Measurements from ENCODE around the gene NPHP4.

The NPHP4 gene

GRCh38 chr1:5961601-5962000 is 30.6 kb downstream of the NPHP4 start:
- no peak overlapping the region for H3K4me3 ChIP-seq (ENCODE audit: low read depth, low read length)
- no peak for DNase-seq (ENCODE audit: low read depth)

- no peak overlapping the region for H3K4me3 ChIP-seq (ENCODE audit: low read depth, low read length)
- no peak for DNase-seq (ENCODE audit: low read depth)
Measured at GRCh38 chr1:5960336-5960735, 31.9 kb downstream of the NPHP4 start.

- no peak overlapping the region for H3K4me3 ChIP-seq (ENCODE audit: low read depth, low read length)
- DNase-seq (ENCODE audit: low read depth): no peak
Measured at GRCh38 chr1:5959667-5960230, 32.5 kb downstream of the NPHP4 start.

- H3K4me3 ChIP-seq (ENCODE audit: low read depth, low read length): no peak overlapping the region
- no peak for DNase-seq (ENCODE audit: low read depth)
Measured at GRCh38 chr1:5959087-5959486, 33.1 kb downstream of the NPHP4 start.

- DNase-seq (ENCODE audit: low read depth): no peak
Measured at GRCh38 chr1:5956022-5956830, 36.0 kb downstream of the NPHP4 start.

GRCh38 chr1:5955479-5955977 is 36.7 kb downstream of the NPHP4 start:
- no peak for DNase-seq (ENCODE audit: low read depth)

More at GRCh38 chr1:5956022-5956830, 36.0 kb downstream of the NPHP4 start:
- H3K4me3 ChIP-seq (ENCODE audit: low read depth, low read length): no peak overlapping the region

GRCh38 chr1:5954964-5955363 is 37.3 kb downstream of the NPHP4 start:
- H3K4me3 ChIP-seq (ENCODE audit: low read depth, low read length): no peak overlapping the region
- DNase-seq (ENCODE audit: low read depth): no peak

More at GRCh38 chr1:5955479-5955977, 36.7 kb downstream of the NPHP4 start:
- no peak overlapping the region for H3K4me3 ChIP-seq (ENCODE audit: low read depth, low read length)

GRCh38 chr1:5953386-5953785 is 38.8 kb downstream of the NPHP4 start:
- no peak for DNase-seq (ENCODE audit: low read depth)
- H3K4me3 ChIP-seq (ENCODE audit: low read depth, low read length): no peak overlapping the region

GRCh38 chr1:5951846-5952410 is 40.3 kb downstream of the NPHP4 start:
- DNase-seq (ENCODE audit: low read depth): no peak
- H3K4me3 ChIP-seq (ENCODE audit: low read depth, low read length): no peak overlapping the region

GRCh38 chr1:5950994-5951785 is 41.0 kb downstream of the NPHP4 start:
- no peak for DNase-seq (ENCODE audit: low read depth)
- no peak overlapping the region for H3K4me3 ChIP-seq (ENCODE audit: low read depth, low read length)

- DNase-seq (ENCODE audit: low read depth): no peak
- H3K4me3 ChIP-seq (ENCODE audit: low read depth, low read length): no peak overlapping the region
Measured at GRCh38 chr1:5950201-5950895, 41.9 kb downstream of the NPHP4 start.

GRCh38 chr1:5949761-5950100 is 42.5 kb downstream of the NPHP4 start:
- no peak for DNase-seq (ENCODE audit: low read depth)
- H3K4me3 ChIP-seq (ENCODE audit: low read depth, low read length): no peak overlapping the region

GRCh38 chr1:5949085-5949760 is 43.0 kb downstream of the NPHP4 start:
- no peak for DNase-seq (ENCODE audit: low read depth)
- no peak overlapping the region for H3K4me3 ChIP-seq (ENCODE audit: low read depth, low read length)

GRCh38 chr1:5948681-5949005 is 43.6 kb downstream of the NPHP4 start:
- no peak overlapping the region for H3K4me3 ChIP-seq (ENCODE audit: low read depth, low read length)
- DNase-seq (ENCODE audit: low read depth): no peak

GRCh38 chr1:5947978-5948680 is 44.1 kb downstream of the NPHP4 start:
- no peak overlapping the region for H3K4me3 ChIP-seq (ENCODE audit: low read depth, low read length)
- DNase-seq (ENCODE audit: low read depth): no peak

- no peak for DNase-seq (ENCODE audit: low read depth)
- no peak overlapping the region for H3K4me3 ChIP-seq (ENCODE audit: low read depth, low read length)
Measured at GRCh38 chr1:5947071-5947821, 45.0 kb downstream of the NPHP4 start.

- no peak overlapping the region for H3K4me3 ChIP-seq (ENCODE audit: low read depth, low read length)
- no peak for DNase-seq (ENCODE audit: low read depth)
Measured at GRCh38 chr1:5945445-5945844, 46.8 kb downstream of the NPHP4 start.

- H3K4me3 ChIP-seq (ENCODE audit: low read depth, low read length): no peak overlapping the region
- no peak for DNase-seq (ENCODE audit: low read depth)
Measured at GRCh38 chr1:5944843-5945167, 47.4 kb downstream of the NPHP4 start.
